ENCODE measurements around the gene ZNF487. TPM values are rescaled to one million over a fixed set of nuclear protein-coding genes. Genes with fewer than 3 reads are reported as not detected.

ZNF487 gene
- total RNA-seq, 2 experiments from 2014 or later, result 3.5 to 6.5 TPM

- peak; percentile 97 for DNase-seq (ENCODE audit: low spot score)
- Histone ChIP-seq H3K36me3 (ENCODE audit: insufficient read depth, low read length) (peaks cover 44% of the 10 kb centered on the region), H2AFZ (ENCODE audit: low read length) (peak within 1 kb of the TSS; percentile 24; the same call in 1 of the 2 replicates), H3K79me2 (ENCODE audit: insufficient read depth, low read depth, low read length) (peaks cover 61% of the 10 kb centered on the region), H3K4me3 (ENCODE audit: low read depth, low read length, poor library complexity, severe bottlenecking) (peak within 1 kb of the TSS; percentile 92), H4K20me1 (ENCODE audit: insufficient read depth, low read length) (peaks cover 14% of the 10 kb centered on the region; the same call in 1 of the 2 replicates), H3K9me2 (ENCODE audit: insufficient read depth, low read length) (no peaks in the 10 kb centered on the region), H3K27ac (ENCODE audit: low read depth, low read length, poor library complexity, severe bottlenecking) (peak within 1 kb of the TSS; percentile 82), H3K9me3 (ENCODE audit: low read length) (no peaks in the 10 kb centered on the region), H3K4me2 (ENCODE audit: low read length) (peak within 1 kb of the TSS; percentile 91), H3K4me1 (ENCODE audit: insufficient read depth, low read length, poor library complexity, severe bottlenecking) (peaks cover 35% of the 10 kb centered on the region)
- no peak for TF ChIP-seq EZH2phosphoT487 (IDR thresholded peaks at IDR 0.05; ENCODE audit: borderline replicate concordance, low read depth, low read length)
- TF ChIP-seq CTCF (conservative IDR thresholded peaks at IDR 0.05; ENCODE audit: low read length), result no peak
- ChIA-PET POLR2A (interaction anchor here (1.0 to 1.7 kb wide), 7 partner anchors 9 to 52 kb away, joined by 3 to 13 read pairs (median 8); no protein-coding TSS in a partner anchor), CTCF (ENCODE audit: unreplicated experiment) (interaction anchor here (0.8 kb wide), 1 partner anchor 10 kb away, joined by 4 read pairs; no protein-coding TSS in a partner anchor)
- no TSS peak for BruUV-seq (replicated peaks)
- intact Hi-C loops (cut with micrococcal nuclease; ENCODE audit: unreplicated experiment), result loop anchor here (1.0 to 2.0 kb wide), 2 partner anchors 9 to 28 kb away; partner anchors contain the start of gene ZNF487
These were observed 28.1 kb upstream of the ZNF487 start, which contains the start of gene HNRNPF for GRCh38 chr10:43408710-43409384. HNRNPF (minus strand) TSS chr10:43409186; CDS start chr10:43387884, 21,302 bp downstream.

- POLR2A ChIA-PET, result interaction anchor here (0.7 to 1.7 kb wide), 8 partner anchors 9 to 51 kb away, joined by 3 to 9 read pairs (median 6); partner anchors contain the start of gene ZNF487
These were observed 27.4 kb upstream of the ZNF487 start for GRCh38 chr10:43409385-43410109.

More at GRCh38 chr10:43409385-43410109, 27.4 kb upstream of the ZNF487 start:
- Histone ChIP-seq H3K79me2 (ENCODE audit: insufficient read depth, low read depth, low read length) (peaks cover 54% of the 10 kb centered on the region), H3K9me3 (ENCODE audit: low read length) (no peaks in the 10 kb centered on the region), H3K4me3 (ENCODE audit: low read depth, low read length, poor library complexity, severe bottlenecking) (peak overlapping the region; percentile 92), H3K36me3 (ENCODE audit: insufficient read depth, low read length) (peaks cover 37% of the 10 kb centered on the region), H4K20me1 (ENCODE audit: insufficient read depth, low read length) (peaks cover 9% of the 10 kb centered on the region; the same call in 1 of the 2 replicates), H2AFZ (ENCODE audit: low read length) (peak overlapping the region; percentile 24; the same call in 1 of the 2 replicates), H3K27ac (ENCODE audit: low read depth, low read length, poor library complexity, severe bottlenecking) (peak overlapping the region; percentile 82), H3K9me2 (ENCODE audit: insufficient read depth, low read length) (no peaks in the 10 kb centered on the region), H3K4me1 (ENCODE audit: insufficient read depth, low read length, poor library complexity, severe bottlenecking) (peaks cover 28% of the 10 kb centered on the region), H3K4me2 (ENCODE audit: low read length) (peak overlapping the region; percentile 87)
- DNase-seq (ENCODE audit: low spot score), result no peak
- intact Hi-C loops (cut with micrococcal nuclease; ENCODE audit: unreplicated experiment), result loop anchor here (1.0 to 2.0 kb wide), 2 partner anchors 9 to 27 kb away; partner anchors contain the start of gene ZNF487
- BruUV-seq (replicated peaks), result no TSS peak
- CTCF ChIA-PET (ENCODE audit: unreplicated experiment), result interaction anchor here (0.6 to 0.8 kb wide), 2 partner anchors 10 to 14 kb away, joined by 3 to 4 read pairs; no protein-coding TSS in a partner anchor
- TF ChIP-seq CTCF (conservative IDR thresholded peaks at IDR 0.05; ENCODE audit: low read length), result peak; percentile 24; the same call in 1 of the 2 replicates
- TF ChIP-seq EZH2phosphoT487 (IDR thresholded peaks at IDR 0.05; ENCODE audit: borderline replicate concordance, low read depth, low read length), result no peak
